VCaP (cell line): ENCODE results near the gene PAFAH1B1.
"Not testable (repeated sequence)": the region's sequence is repeated elsewhere in the genome, so short reads cannot be mapped to it uniquely, and the experiment has no call there.

Experiments
- H3K27ac ChIP-seq: fragments of 450-650 bp; 2 replicates; pipeline ENCODE4 v1.5.1; 2017
- CTCF ChIP-seq: fragments of 450-650 bp; conservative IDR thresholded peaks from 2 replicates; pipeline ENCODE4 v1.5.1; 2017; ENCODE audit warnings: mild to moderate bottlenecking, moderate library complexity

The PAFAH1B1 gene

GRCh38 chr17:2694381-2695242, 101.2 kb downstream of the PAFAH1B1 start:
- H3K27ac ChIP-seq = no peak overlapping the region
- TF ChIP-seq CTCF = no peak

- no peak for TF ChIP-seq CTCF
- no peak overlapping the region for H3K27ac ChIP-seq
These were observed 101.9 kb downstream of the PAFAH1B1 start for GRCh38 chr17:2695243-2695960.

GRCh38 chr17:2695961-2696760, 102.7 kb downstream of the PAFAH1B1 start:
- no peak for TF ChIP-seq CTCF
- H3K27ac ChIP-seq = no peak overlapping the region

GRCh38 chr17:2697611-2698162, 104.2 kb downstream of the PAFAH1B1 start:
- no peak overlapping the region for H3K27ac ChIP-seq
- no peak for TF ChIP-seq CTCF

- H3K27ac ChIP-seq = not testable (repeated sequence)
These were observed 105.9 kb downstream of the PAFAH1B1 start for GRCh38 chr17:2699216-2699805.

- H3K27ac ChIP-seq = no peak overlapping the region
- no peak for TF ChIP-seq CTCF
These were observed 106.6 kb downstream of the PAFAH1B1 start for GRCh38 chr17:2700030-2700490.

- no peak overlapping the region for H3K27ac ChIP-seq
- no peak for TF ChIP-seq CTCF
These were observed 107.2 kb downstream of the PAFAH1B1 start for GRCh38 chr17:2700491-2701141.
